HG02759 (cell line): Measurements from ENCODE around the gene MYO9A.
"Not testable (repeated sequence)": the region's sequence is repeated elsewhere in the genome, so short reads cannot be mapped to it uniquely, and the experiment has no call there.

Experiments
- ATAC-seq: cut with Tn5 transposase; IDR thresholded peaks from one replicate; pipeline ENCODE4 v1.9.1; 2021; ENCODE audit warnings: mild to moderate bottlenecking, moderate library complexity; ENCODE audit not compliant: unreplicated experiment

The MYO9A gene

DNA sequence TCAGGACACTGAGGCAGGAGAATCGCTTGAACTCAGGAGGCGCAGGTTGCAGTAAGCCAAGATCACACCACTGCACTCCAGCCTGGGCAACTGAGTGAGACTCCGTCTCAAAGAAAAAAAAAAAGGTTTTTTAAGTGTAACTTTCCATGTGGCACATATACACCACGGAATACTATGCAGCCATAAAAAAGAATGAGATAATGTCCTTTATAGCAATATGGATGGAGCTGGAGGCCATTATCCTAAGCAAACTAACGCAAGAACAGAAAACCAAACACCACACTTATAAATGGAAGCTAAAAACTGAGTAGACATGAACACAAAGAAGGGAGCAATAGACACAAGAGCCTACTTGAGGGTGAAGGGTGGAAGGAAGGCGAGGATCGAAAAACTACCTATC lies 64.7 kb downstream of the MYO9A start:
- ATAC-seq, result not testable (repeated sequence)

DNA sequence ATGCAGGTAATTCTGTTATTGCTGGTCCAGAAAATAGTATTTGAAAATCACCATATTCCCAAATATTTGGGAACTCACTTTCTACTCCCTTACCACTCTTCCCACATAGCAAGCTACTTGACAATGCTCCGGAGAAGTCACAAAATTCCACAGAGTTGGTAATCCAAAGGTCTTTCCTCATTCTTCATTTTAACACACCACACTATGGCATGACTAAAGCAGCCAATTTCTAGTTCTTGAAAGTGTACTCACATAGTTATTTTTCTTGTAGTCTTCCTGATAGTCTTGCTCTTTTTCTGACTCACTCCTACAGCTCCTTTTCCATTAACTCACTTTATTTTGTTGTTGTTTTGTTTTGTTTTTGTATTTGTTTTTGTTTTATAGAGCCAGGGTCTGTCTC lies 67.2 kb downstream of the MYO9A start:
- ATAC-seq, result no peak

DNA sequence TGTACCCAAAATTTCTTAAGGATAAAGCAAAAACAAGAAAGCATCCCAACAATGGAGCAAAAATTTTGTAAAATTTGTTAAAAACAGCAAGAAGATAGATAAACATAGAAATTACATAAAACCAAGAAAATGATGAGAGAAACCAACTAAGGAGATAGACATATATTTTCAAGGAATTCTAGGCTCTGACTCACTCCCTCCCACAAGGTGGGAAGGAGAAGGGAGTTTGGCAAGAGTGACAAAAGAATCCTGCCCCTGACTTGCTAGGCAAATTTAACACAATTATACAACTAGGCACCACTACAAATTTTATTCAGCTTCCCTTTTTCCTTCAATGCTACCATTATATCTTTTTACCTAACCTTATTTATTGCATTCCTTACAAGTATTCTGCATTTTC lies 70.9 kb downstream of the MYO9A start:
- no peak for ATAC-seq

DNA sequence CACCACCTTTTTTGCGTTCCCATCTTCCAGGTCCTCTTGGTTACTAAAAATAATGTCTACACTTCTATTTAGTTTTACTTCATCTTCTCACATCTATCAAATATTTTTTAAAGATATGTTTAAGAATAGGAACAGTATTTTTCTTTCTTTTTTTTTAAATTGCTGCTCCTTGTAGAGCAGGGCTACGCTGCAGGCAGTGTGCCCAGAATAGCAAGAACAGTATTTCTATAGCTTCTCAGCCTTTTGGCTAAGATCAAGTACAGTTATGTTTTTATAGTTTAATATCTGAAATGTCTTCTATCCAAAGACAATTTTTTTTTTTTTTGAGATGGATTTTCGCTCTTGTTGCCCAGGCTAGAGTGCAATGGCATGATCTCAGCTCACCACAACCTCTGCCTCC lies 73.0 kb downstream of the MYO9A start:
- no peak for ATAC-seq

DNA sequence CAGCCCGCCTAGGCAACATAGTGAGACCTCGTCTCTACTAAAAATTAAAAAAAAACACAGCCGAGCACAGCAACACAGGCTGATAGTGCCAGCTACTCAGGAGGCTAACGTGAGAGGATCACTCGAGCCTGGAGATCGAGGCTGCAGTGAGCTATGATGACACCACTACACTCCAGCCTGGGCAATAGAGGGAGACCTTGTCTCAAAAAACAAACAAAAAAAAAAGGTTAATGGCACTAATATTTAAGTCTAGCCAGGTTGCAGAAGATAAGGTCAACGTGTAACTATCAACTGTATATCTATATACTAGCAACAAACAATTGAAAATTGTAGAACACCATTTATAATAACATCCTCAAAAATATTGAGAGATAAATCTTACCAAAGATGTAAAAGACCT lies 75.1 kb downstream of the MYO9A start:
- no peak for ATAC-seq

DNA sequence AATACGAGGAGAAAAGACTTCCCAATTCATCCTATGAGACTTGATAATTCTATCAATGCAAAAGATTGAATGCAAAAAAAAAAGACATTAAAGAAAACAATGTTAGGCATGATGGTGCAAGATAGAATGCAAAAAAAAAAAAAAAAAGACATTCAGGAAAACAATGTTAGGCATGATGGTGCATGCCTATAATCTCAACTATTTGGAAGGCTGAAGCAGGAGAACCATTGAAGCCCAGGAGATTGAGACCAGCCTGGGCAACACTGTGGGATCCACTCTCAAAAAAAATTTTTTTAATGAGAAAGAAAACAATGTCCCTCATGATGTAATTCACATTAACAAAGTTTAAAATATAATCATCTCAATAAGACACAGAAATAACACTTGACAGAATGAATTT lies 75.9 kb downstream of the MYO9A start:
- no peak for ATAC-seq

DNA sequence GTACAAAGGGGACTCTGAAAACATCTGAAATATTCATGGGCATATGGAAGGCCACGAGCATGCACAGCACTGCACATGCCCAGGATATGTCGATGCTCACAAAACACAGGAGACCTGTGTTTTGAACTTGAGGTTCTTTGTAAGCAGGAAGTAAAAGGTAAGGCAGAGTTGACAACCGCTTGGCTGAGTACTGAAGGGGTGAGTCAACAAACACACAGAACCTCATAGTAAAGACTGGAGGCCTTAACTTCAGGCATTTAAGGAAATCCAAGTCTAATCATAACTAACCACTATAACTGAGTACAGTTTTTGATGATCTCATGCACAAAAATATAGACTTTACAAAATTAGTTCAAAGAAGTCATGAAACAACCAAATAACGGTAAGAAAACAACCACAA lies 80.6 kb downstream of the MYO9A start:
- ATAC-seq, result no peak

DNA sequence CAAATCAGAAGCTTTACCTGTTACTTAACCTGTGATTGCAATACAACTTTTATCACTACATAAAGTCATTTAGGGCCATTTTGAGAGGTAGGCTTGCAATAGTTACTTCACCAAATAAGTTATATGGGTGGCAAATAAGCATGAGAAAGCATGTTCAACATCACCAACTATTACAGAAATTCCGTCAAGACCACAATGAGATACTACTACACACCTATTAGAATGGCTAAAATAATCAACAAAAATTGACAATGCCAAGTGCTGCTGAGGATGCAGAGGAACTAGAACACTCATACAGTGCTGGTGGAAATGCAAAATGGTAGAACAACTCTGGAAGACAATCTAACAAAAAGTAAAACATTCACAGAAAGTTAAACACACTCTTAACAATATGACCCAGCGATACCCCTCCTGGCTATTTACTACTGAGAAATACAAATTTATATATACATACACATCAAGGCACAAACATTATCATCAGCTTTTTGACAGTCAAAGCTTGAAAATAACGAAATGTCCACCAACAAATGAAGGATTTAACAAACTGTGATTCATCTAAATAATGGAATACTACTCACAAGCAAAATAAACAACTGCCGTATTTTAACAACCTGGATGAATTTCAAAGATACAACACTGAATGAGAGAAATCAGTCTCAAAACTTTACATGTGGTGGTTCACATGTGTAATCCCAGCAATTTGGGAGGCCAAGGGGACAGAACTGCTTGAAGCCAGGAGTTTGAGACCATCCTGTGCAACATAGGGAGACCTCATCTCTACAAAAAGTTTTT lies 82.9 kb downstream of the MYO9A start:
- ATAC-seq, result no peak

DNA sequence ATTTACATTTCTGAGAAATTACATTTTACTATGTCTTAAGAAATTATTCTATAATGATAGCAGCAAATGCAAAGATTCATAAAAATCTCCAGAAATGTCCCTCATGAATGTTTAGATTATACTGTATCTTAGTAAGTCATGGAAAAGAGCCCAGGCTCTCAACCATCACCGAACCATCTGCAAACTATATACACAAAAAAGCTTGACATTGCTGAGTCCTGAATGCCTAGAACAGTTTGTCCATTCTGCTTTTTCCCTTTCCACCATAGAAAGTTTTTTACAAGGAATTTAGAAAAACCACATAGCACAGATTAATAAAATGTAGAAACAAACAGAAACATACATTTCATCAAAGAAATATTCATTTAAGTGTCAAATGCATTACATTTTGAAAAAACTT lies 83.6 kb downstream of the MYO9A start:
- no peak for ATAC-seq

DNA sequence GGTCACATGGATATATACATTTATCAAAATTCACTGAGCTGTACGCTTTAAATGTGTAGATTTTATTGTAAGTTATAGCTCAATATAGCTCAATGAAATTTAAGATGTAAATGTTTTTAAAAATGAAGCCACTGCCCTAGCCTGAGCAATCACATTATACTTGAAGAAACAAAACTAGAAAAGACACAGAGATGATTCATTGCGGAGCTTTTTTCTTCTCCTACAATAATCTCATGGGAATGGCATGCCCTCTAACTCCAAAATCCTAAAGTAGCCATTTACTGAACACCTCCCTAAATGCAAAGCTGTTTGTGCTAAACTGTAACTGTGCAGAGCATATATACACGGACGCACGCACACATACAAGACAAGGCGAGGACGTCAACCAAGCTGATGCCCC lies 84.2 kb downstream of the MYO9A start:
- ATAC-seq, result no peak

DNA sequence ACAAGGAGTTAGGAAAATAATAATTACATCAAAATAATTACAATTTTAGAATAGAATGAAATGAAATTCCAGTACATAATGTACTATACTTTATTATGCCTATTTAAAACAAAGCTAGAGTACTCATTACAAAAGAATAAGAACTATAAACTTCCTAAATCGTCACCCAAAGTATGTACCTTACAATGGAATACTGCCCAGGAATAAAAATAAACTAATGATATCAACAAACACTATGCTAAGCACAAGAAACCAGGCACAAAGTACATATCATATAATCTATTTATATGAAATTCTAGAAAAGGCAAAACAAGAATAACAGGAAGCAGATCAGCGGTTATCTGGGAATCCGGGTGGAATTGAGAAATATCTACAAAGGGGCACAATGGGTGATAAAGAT lies 84.7 kb downstream of the MYO9A start:
- no peak for ATAC-seq

DNA sequence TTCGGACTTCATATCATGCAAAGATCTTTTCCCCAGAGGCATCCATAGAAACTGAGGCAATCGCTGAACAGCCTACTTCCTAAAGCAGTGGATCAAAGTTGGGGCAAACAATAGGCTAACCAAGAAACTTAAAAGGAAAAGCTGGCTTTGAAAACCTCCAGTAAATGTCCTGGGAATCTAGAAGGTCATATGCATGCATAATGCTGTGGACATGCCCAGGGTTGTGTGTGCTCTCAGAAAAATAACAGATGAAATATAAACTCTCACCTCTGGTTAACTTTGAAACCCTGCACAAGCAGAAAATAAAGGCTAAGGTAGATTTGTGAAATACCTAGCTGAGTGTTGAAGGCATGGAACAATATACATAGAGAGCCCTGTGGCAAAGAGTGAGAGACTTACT lies 96.3 kb downstream of the MYO9A start:
- ATAC-seq, result no peak

DNA sequence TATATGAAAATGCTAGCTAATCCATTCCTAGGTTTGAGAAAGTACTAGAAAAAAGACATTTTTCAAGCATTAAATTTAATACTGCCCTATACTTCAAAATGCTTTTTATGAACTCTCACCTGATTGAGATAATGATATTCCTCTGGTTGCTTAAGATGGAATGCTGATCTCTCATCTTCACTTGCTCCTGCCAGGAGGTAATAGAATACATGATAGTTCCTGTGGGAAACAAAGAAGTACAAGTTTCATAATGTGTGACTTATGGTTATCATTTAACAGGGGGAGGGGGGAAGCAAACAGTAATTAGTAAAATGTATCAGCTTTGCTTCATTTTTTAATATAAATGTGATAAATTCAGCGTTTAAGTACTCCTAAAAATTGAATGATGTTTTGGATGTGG lies 97.2 kb downstream of the MYO9A start:
- no peak for ATAC-seq

DNA sequence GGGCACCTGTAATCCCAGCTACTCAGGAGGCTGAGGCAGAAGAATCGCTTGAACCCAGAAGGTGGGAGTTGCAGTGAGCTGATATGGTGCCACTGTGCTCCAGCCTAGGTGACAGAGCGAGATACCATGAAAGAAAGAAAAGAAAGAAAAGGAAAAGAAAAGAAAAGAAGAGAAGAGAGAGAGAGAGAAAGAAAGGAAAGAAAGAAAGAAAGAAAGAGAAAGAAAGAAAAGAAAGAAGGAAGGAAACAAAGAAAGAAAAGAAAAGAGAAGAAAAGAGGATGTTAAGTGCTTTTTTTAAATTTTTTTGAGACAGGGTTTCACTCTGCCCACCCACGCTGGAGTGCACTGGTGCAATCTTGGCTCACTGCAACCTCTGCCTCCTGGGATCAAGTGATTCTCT lies 103.4 kb downstream of the MYO9A start:
- ATAC-seq, result not testable (repeated sequence)

DNA sequence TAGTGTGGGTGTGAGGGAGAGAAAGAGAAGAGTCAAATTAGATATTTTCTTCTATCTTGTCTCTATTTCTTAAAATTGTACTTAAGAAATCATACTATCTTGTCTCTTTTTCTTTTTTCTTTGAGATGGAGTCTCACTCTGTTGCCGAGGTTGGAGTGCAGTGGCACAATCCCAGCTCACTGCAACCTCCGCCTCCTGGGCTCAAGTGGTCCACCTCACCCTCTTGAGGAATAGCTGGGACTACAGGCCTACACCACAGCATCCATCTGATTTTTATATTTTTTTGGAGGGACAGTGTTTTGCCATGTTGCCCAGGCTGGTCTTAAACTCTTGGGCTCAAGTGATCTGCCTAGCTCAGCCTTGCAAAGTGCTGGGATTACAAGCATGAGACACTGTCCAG lies 104.2 kb downstream of the MYO9A start:
- ATAC-seq, result no peak

DNA sequence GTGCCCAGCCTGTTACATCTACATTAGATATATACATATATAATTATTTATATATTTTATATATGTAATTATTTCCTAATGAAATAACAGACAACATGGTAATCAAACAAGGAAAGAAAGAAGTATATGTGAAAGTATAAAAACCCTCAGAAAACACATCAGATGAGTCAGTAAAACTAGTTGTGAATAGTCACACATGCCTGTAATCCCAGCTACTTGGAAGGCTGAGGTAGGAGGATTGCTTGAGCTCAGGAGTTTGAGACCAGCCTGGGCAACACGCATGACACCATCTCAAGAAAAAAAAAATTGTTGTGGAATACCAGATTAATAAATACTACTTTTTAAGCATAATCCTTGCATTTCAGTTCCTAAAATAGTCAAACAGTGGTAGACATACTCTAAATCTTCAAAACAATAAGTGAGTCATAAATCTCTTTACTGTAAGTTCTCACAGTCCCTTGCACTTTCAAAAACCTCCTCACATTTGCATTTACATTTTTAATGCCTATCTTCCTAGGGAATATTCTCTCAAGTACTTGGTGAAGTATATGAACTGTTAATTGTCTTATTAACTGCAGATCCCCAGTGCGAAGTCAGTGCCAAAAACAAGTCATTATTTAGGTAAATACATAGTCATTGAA lies 106.5 kb downstream of the MYO9A start:
- ATAC-seq, result no peak

DNA sequence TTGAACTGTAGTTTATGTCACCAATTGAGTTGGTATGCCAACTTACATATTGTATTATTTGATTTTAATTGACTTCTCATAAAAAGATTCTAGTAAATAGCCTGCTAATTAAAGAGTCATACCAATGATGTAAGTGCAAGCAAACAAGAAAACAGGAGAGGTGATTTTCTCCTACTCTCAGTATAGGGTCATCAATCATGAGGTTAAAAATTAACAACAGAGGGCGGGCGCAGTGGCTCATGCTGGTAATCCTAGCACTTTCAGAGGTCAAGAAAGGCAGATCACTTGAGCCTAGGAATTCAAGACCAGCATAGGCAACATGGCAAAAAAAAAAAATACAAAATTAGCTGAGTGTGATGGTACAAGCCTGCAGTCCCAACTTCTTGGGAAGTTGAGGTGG lies 108.7 kb downstream of the MYO9A start:
- peak; percentile 55 for ATAC-seq

DNA sequence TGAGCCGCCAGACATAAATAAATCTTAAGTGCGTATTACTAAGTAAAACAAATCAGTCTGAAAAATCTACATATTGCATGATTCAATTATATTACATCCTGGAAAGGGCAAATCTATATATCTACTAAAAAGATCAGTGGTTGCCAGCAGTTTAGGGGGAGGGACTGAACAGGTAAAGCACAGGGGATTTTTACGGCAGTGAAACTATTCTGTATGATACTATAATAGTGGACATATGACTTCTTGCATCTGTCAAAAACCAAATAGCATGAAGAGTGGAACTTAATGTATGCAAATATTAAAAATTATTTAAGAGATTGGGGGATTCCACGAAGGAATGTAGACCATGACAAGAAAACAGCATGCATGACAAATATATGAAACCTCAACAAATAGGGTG lies 111.6 kb downstream of the MYO9A start:
- no peak for ATAC-seq

DNA sequence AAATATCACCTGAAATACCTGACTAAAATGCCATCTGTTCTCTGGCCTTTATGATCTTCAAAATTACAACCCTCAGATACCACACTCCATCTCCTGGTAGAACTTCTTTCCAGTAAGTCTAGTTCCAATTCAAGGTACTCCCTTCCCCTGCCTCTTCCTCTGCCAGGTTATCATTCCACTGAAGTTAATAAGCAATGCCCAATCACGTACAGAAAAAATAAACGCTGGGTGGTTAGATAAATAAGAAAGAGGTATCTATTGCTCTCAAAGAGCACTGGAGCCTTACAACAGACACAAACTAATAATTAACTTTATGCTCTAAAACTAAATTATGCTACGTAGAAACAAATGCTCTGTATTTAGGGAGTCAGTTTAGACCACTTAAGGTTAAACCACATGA lies 112.5 kb downstream of the MYO9A start:
- ATAC-seq, result no peak

DNA sequence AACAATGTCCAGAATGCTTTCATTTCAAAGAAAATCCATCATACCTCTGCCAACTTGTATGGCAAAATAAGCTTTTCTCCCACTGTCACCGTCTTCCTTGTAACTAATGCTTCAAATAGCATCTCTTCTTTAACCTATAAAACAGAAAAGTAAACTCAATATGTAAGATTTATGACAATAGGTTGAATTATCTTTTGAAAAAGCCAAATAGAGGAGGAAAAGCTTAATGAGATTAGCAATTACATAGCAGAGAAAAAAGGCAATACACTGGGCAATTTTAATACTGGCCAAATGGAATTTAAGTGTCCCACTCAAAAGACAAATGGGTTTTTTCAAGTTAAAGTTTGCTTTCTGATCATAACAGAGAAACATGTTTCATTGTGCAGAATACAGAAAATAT lies 118.1 kb downstream of the MYO9A start:
- ATAC-seq, result no peak

DNA sequence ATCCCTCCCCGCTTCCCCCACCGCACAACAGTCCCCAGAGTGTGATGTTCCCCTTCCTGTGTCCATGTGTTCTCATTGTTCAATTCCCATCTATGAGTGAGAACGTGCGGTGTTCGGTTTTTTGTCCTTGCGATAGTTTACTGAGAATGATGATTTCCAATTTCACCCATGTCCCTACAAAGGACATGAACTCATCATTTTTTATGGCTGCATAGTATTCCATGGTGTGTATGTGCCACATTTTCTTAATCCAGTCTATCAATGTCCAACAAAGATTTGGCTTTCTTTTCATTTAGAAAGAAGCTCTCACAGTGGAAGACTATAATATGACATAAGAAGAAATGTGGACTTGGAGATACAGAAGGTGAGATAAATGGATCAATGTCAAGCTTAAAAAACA lies 119.2 kb downstream of the MYO9A start:
- not testable (repeated sequence) for ATAC-seq

DNA sequence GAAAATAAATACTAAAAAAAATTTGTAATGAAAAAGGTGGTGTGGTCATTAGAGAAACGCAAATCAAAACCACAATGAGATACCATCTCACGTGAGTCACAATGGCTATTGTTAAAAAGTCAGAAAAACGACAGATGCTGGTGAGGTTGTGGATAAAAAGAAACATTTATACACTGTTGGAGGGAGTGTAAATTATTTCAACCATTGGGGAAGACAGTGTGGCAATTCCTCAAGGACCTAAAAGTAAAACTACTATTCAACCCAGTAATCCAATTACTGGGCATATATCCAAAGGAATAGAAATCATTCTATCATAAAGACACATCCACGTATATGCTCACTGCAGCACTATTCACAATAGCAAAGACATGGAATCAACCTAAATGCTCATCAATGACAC lies 120.3 kb downstream of the MYO9A start:
- ATAC-seq, result no peak

DNA sequence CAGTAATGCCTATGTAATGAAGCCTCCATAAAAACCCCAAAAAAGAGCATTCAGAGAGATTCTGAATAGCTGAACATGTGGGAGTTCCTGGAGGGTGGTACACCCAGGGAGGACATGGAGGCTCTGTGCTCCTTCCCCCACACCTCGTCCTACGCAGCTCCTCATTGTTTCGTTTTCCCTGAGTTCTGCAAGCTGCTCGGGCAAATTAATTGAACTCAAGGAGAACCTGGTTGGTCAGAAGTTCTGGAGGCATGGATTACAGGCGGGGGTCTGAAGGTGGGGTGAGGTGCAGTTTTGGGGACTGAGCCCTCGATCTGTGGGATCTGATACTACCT lies 142.2 kb downstream of the MYO9A start:
- ATAC-seq, result no peak
